ENCODE data around the gene SGIP1.

Gene SGIP1

GRCh38 chr1:66552829-66553228 is 18.9 kb downstream of the SGIP1 start:
- no peak overlapping the region for H3K27ac ChIP-seq
- TF ChIP-seq ZFX (IDR thresholded peaks at IDR 0.05; ENCODE audit: borderline replicate concordance): no peak
- no peak for TF ChIP-seq CTCF (IDR thresholded peaks at IDR 0.05)

GRCh38 chr1:66553846-66554245 is 19.9 kb downstream of the SGIP1 start:
- no peak overlapping the region for H3K27ac ChIP-seq
- no peak for TF ChIP-seq CTCF (IDR thresholded peaks at IDR 0.05)
- no peak for TF ChIP-seq ZFX (IDR thresholded peaks at IDR 0.05; ENCODE audit: borderline replicate concordance)

- no peak for TF ChIP-seq ZFX (IDR thresholded peaks at IDR 0.05; ENCODE audit: borderline replicate concordance)
- no peak for TF ChIP-seq CTCF (IDR thresholded peaks at IDR 0.05)
- no peak overlapping the region for H3K27ac ChIP-seq
Observed at GRCh38 chr1:66556161-66556611, 22.2 kb downstream of the SGIP1 start.

- TF ChIP-seq ZFX (IDR thresholded peaks at IDR 0.05; ENCODE audit: borderline replicate concordance): no peak
- no peak for TF ChIP-seq CTCF (IDR thresholded peaks at IDR 0.05)
- no peak overlapping the region for H3K27ac ChIP-seq
Observed at GRCh38 chr1:66557157-66557556, 23.2 kb downstream of the SGIP1 start.

GRCh38 chr1:66559517-66559916 is 25.6 kb downstream of the SGIP1 start:
- TF ChIP-seq CTCF (IDR thresholded peaks at IDR 0.05) (no peak), ZFX (IDR thresholded peaks at IDR 0.05; ENCODE audit: borderline replicate concordance) (no peak)
- H3K27ac ChIP-seq: no peak overlapping the region

GRCh38 chr1:66562561-66562960 is 28.6 kb downstream of the SGIP1 start:
- no peak for TF ChIP-seq ZFX (IDR thresholded peaks at IDR 0.05; ENCODE audit: borderline replicate concordance)
- TF ChIP-seq CTCF (IDR thresholded peaks at IDR 0.05): no peak
- H3K27ac ChIP-seq: no peak overlapping the region

GRCh38 chr1:66563094-66563800 is 29.3 kb downstream of the SGIP1 start:
- H3K27ac ChIP-seq: no peak overlapping the region
- TF ChIP-seq ZFX (IDR thresholded peaks at IDR 0.05; ENCODE audit: borderline replicate concordance): no peak
- TF ChIP-seq CTCF (IDR thresholded peaks at IDR 0.05): no peak

All from 22Rv1 (cell line).